Lung (tissue), 12 donors: ENCODE measurements around the gene AK2. TPM values are rescaled to one million over a fixed set of nuclear protein-coding genes. Genes with fewer than 3 reads are reported as not detected.

ENCODE experiments used
- ATAC-seq: fragments of 200-7000 bp; cut with Tn5 transposase; one replicate; pipeline ENCODE4 v1.9.1; 2020; ENCODE audit warnings: moderate number of reproducible peaks; ENCODE audit not compliant: insufficient read depth, low FRiP score
- DNase-seq, 3 donors: peaks; one replicate each; pipeline ENCODE4 v3.0.0-alpha.2; 2013 to 2017
- H3K27ac ChIP-seq, 2 donors: one replicate each; pipeline ENCODE4 v1.5.1; 2013; ENCODE audit warnings: mild to moderate bottlenecking in 2 of 2, moderate library complexity in 2 of 2, control low read depth in 1 of 2, inconsistent platforms in 1 of 2, low read depth in 1 of 2, low read length in 1 of 2
- H3K27me3 ChIP-seq, 3 donors: one replicate each; pipeline ENCODE4 v1.5.1; 2013; ENCODE audit warnings: low read length in 2 of 3; ENCODE audit not compliant: control insufficient read depth in 3 of 3, insufficient read depth in 3 of 3
- H3K36me3 ChIP-seq, 4 donors: one replicate each; pipeline ENCODE4 v1.5.1; 2013; ENCODE audit warnings: low read length in 4 of 4, mild to moderate bottlenecking in 1 of 4, moderate library complexity in 1 of 4; ENCODE audit not compliant: control insufficient read depth in 4 of 4, insufficient read depth in 4 of 4
- H3K4me1 ChIP-seq, 5 donors: one replicate each; pipeline ENCODE4 v1.5.1; 2013; ENCODE audit warnings: low read length in 5 of 5, mild to moderate bottlenecking in 2 of 5, moderate library complexity in 1 of 5; ENCODE audit not compliant: control insufficient read depth in 5 of 5, insufficient read depth in 5 of 5
- H3K4me3 ChIP-seq: one replicate; pipeline ENCODE4 v1.5.1; 2013; ENCODE audit warnings: mild to moderate bottlenecking, control low read depth, moderate library complexity
- H3K9ac ChIP-seq, 2 donors: one replicate each; pipeline ENCODE4 v1.5.1; 2013; ENCODE audit warnings: low read length in 2 of 2, control low read depth in 1 of 2; ENCODE audit not compliant: insufficient read depth in 1 of 2
- H3K9me3 ChIP-seq, 4 donors: one replicate each; pipeline ENCODE4 v1.5.1; 2013; ENCODE audit warnings: low read length in 3 of 4, mild to moderate bottlenecking in 1 of 4, moderate library complexity in 1 of 4; ENCODE audit not compliant: control insufficient read depth in 4 of 4, insufficient read depth in 3 of 4
- CTCF ChIP-seq: IDR thresholded peaks from 2 replicates; pipeline ENCODE4 v1.5.1; 2012; ENCODE audit warnings: mild to moderate bottlenecking; ENCODE audit errors: control extremely low read depth, extremely low read depth
- WGBS, 2 donors: extraction: QIAGEN DNeasy Blood & Tissue Kit; methylation state at CpG; one replicate each; pipeline ENCODE4 v1.1.7; 2013; 5-methylcytosine and 5-hydroxymethylcytosine counted together
- polyA plus RNA-seq, 2 donors: library from polyadenylated mRNA; stranded (reverse); fragments of 200-250 nt; gene quantifications; one replicate each; pipeline ENCODE4 v1.2.1, GENCODE V29; 2013
- total RNA-seq, 2 donors: library from RNA; depleted of rRNA in 1 of 2; stranded (reverse); fragments of >200 nt in 1 of 2; gene quantifications; one replicate each; pipeline ENCODE4 v1.2.1, GENCODE V29; 2014 to 2021
- donor health status: control.
- donor health status: control.
- donor health status: Bipolar disorder and iron deficiency.
- donor health status: healthy.
- donor health status: DM: yes; HTN: yes; CAD: no.

Gene AK2
- total and polyA plus RNA-seq, 4 donors, result 86.8 to 127 (median 101) TPM

GRCh38 chr1:33056426-33056825, 19.7 kb upstream of the AK2 start:
- Histone ChIP-seq H3K27ac (no peak overlapping the region), H3K9me3 (no peaks in the 10 kb centered on the region), H3K4me3 (no peak overlapping the region), H3K4me1 (peaks cover 0 to 6% (median 4%) of the 10 kb centered on the region in 5 donors), H3K36me3 (no peaks in the 10 kb centered on the region), H3K9ac (no peak overlapping the region), H3K27me3 (no peaks in the 10 kb centered on the region)
- 73 to 91% methylated on average over 3 of the region's 3 CpGs for WGBS, 2 donors
- DNase-seq (no peak), ATAC-seq (no peak)
- no peak for TF ChIP-seq CTCF

- Histone ChIP-seq H3K36me3 (no peaks in the 10 kb centered on the region), H3K27ac (peak overlapping the region; percentile 26 to 66), H3K9me3 (no peaks in the 10 kb centered on the region), H3K4me1 (peaks cover 0 to 6% (median 4%) of the 10 kb centered on the region in 5 donors), H3K27me3 (no peaks in the 10 kb centered on the region), H3K4me3 (no peak overlapping the region), H3K9ac (no peak overlapping the region)
- ATAC-seq (peak; percentile 92), DNase-seq (peak; percentile 82 to 89 (median 82))
- whole genome bisulfite sequencing, 2 donors, result 29 to 37% methylated on average over 12 of the region's 12 CpGs
- peak; percentile 70 for TF ChIP-seq CTCF
Observed at GRCh38 chr1:33055210-33056008, 18.7 kb upstream of the AK2 start.

DNA sequence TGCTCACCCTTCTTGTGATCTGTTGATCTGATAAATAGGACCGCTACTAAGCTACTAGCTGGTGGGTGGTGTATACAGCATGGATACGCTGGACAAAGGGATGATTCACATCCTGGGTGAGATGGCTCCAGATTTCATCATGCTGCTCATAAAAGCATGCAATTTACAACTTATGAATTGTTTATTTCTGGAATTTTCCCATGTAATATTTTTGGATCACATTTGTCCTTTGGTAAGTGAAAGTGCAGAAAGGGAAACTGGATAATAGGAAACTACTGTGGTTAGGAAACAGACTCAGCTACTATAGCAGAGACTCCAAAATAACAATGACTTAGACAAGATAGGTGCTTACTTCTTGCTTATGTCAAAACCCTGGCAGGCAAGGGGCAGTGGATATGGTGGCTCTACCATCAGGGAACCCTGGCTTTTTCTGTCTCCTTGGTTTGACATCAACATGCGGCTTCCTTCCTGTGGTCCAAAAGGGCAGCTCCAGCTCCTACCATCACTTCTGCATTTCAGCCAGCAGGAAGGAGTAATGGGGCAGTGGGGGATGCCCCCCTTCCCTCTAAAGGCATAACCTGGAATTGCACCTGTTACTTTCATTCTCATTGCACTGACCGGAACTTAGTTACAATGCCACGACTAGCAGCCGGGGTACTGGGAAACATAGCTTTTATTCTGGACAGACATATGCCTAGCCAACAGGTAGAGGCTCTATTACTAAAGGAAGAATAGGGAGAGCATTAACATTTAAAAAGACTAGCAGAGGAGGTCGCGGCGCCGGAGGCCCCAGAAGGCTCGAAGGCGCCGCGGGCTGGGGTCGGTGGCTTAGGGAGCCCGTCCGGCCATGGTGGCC, 13.8 kb upstream of the AK2 start:
- H3K9me3 ChIP-seq, result no peaks in the 10 kb centered on the region
- WGBS, 2 donors, result 66 to 77% methylated on average over 14 to 17 of the region's 17 CpGs
- no peak for TF ChIP-seq CTCF
- H3K27me3 ChIP-seq, result no peaks in the 10 kb centered on the region
- H3K9ac ChIP-seq, result no peak overlapping the region
- peaks cover 0 to 4% (median under 1%) of the 10 kb centered on the region in 5 donors for H3K4me1 ChIP-seq
- ATAC-seq, result no peak
- H3K4me3 ChIP-seq, result no peak overlapping the region
- DNase-seq, result no peak
- no peak overlapping the region for H3K27ac ChIP-seq
- no peaks in the 10 kb centered on the region for H3K36me3 ChIP-seq
